A673 (cell line): ENCODE data around the gene SPSB3.

Experiments used
- EZH2 ChIP-seq: fragments of 200-600 bp; sonication (generic); IDR thresholded peaks from 2 replicates; pipeline ENCODE4 v1.6.1; 2017; ENCODE audit warnings: borderline replicate concordance, low read depth, mild to moderate bottlenecking, mixed read lengths, antibody characterized with exemption, low read length; ENCODE audit not compliant: poor library complexity, severe bottlenecking
- TF ChIP-seq, protein P1 (sequence below): fragments of 300-800, 200-600 bp; sonication (generic); conservative IDR thresholded peaks from 2 replicates; pipeline ENCODE4 v1.5.1; 2017; ENCODE audit warnings: low read depth, mild to moderate bottlenecking, antibody characterized with exemption, low read length, moderate library complexity, mixed read lengths

DNA sequence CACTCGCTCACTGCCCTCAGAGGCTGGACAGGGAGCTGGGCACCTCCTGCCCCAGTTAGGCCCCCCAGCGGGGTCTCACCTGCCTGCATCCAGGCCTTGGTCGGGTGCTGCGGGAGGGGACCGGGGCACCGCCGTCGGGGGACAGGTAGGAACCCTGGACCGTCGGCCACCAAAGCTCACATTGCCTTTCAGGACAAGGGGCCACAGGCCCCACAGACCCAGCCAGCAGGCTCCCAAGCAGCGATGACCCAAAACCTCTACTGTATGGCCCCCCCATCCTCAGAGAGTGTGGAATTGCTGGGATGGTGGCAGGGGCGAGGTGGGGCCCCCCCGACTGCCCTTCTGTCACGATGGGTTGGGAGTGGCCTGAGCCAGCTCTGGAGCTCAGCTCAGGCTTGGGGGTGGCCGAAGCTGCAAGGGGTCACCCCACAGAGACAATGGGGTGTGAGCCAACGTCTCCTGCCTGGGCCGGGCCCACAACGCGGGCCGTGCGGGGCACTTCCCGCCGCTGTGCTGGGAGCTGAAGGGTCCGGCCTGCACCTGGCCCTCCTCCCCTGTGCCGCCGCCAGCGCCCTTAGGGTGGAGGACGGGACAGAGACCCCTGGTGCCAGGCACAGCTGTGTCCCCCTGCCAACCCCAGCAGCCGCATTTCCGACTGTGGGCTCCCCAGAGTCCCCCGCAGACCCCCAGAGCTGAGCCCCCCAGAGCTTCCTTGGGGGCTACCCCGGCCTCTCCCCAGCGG lies 10.6 kb upstream of the SPSB3 start:
- TF ChIP-seq, protein P1, sequence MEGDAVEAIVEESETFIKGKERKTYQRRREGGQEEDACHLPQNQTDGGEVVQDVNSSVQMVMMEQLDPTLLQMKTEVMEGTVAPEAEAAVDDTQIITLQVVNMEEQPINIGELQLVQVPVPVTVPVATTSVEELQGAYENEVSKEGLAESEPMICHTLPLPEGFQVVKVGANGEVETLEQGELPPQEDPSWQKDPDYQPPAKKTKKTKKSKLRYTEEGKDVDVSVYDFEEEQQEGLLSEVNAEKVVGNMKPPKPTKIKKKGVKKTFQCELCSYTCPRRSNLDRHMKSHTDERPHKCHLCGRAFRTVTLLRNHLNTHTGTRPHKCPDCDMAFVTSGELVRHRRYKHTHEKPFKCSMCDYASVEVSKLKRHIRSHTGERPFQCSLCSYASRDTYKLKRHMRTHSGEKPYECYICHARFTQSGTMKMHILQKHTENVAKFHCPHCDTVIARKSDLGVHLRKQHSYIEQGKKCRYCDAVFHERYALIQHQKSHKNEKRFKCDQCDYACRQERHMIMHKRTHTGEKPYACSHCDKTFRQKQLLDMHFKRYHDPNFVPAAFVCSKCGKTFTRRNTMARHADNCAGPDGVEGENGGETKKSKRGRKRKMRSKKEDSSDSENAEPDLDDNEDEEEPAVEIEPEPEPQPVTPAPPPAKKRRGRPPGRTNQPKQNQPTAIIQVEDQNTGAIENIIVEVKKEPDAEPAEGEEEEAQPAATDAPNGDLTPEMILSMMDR: no peak
- no peak for TF ChIP-seq EZH2
